Transverse colon (tissue), 4 donors: Measurements from ENCODE around the gene PDZK1IP1. TPM values are rescaled to one million over a fixed set of nuclear protein-coding genes. Genes with fewer than 3 reads are reported as not detected.

ENCODE experiments used
- DNase-seq: peaks from one replicate; pipeline ENCODE4 v3.0.0-alpha.2; 2019
- H3K27ac ChIP-seq, 4 donors: fragments of 200-600 bp; sonication (generic); 2 replicates each; pipeline ENCODE4 v1.5.1; 2016 to 2018; ENCODE audit warnings: inconsistent platforms in 4 of 4
- H3K27me3 ChIP-seq: fragments of 200-600 bp; sonication (generic); 2 replicates; pipeline ENCODE4 v1.5.1; 2017; ENCODE audit warnings: inconsistent platforms
- H3K36me3 ChIP-seq, 4 donors: fragments of 200-600 bp; sonication (generic); 2 replicates each; pipeline ENCODE4 v1.5.1; 2017 to 2019; ENCODE audit warnings: inconsistent platforms in 4 of 4
- H3K4me1 ChIP-seq, 4 donors: fragments of 200-600 bp; sonication (generic); 2 replicates each; pipeline ENCODE4 v1.5.1; 2017 to 2020; ENCODE audit warnings: inconsistent platforms in 4 of 4
- H3K4me3 ChIP-seq, 4 donors: fragments of 200-600 bp; sonication (generic); 1 replicate in 1 of 4; 2 replicates in 3 of 4; pipeline versions ENCODE4 v1.5.1 to v1.6.1; 2017 to 2019; ENCODE audit warnings: inconsistent platforms in 4 of 4
- H3K9me3 ChIP-seq, 2 donors: fragments of 200-600 bp; sonication (generic); 2 replicates each; pipeline ENCODE4 v1.5.1; 2017 to 2019; ENCODE audit warnings: inconsistent platforms in 2 of 2
- CTCF ChIP-seq, 5 experiments: fragments of 200-600 bp in 3 of 5; fragments of 450-650 bp in 2 of 5; sonication (generic) in 3 of 5; IDR thresholded peaks; 1 replicate in 2 of 5; 2 replicates in 3 of 5; pipeline ENCODE4 v1.5.1; 2016 to 2017; ENCODE audit warnings: antibody characterized with exemption in 5 of 5, inconsistent platforms in 3 of 5, mild to moderate bottlenecking in 2 of 5, moderate library complexity in 1 of 5
- EP300 ChIP-seq: sonication (generic); formaldehyde crosslinking; IDR thresholded peaks from one replicate; pipeline ENCODE4 v1.6.1; 2017; ENCODE audit warnings: antibody characterized with exemption, low read depth
- POLR2A ChIP-seq: fragments of 450-650 bp; IDR thresholded peaks from one replicate; pipeline ENCODE4 v1.6.1; 2016; ENCODE audit warnings: antibody characterized with exemption, mild to moderate bottlenecking, moderate library complexity
- POLR2AphosphoS5 ChIP-seq, 3 donors: sonication (generic); formaldehyde crosslinking; IDR thresholded peaks; one replicate each; pipeline ENCODE4 v1.6.1; 2016; ENCODE audit warnings: antibody characterized with exemption in 3 of 3
- WGBS, 2 donors: methylation state at CpG; one replicate each; pipeline ENCODE4 v1.1.5; 2018; ENCODE audit warnings: low coverage in 1 of 2; 5-methylcytosine and 5-hydroxymethylcytosine counted together
- in situ Hi-C, 4 donors: fragments of 200-750 bp; cut with MboI; loops; one replicate each; pipeline versions ENCODE4 v1.15.0 to v1.15.1; 2017; ENCODE audit warnings: low sequenced_read_pairs in 3 of 4, low pct_ligation_motif_present in 1 of 4, low pct_unique_long_range_greater_than_20kb in 1 of 4
- intact Hi-C: fragments of 100-400 bp; cut with DNase I; formaldehyde crosslinking; loops from one replicate; pipeline ENCODE4 v1.15.1; 2023; ENCODE audit warnings: low total_unique reads
- total RNA-seq, 4 donors: library from RNA; depleted of rRNA; stranded (reverse); fragments of >200 nt; gene quantifications; one replicate each; pipeline ENCODE4 v1.1.0, GENCODE V29; 2016

Gene PDZK1IP1
- total RNA-seq, 4 donors from 2014 or later = 16.5 to 228 (median 148) TPM

- Histone ChIP-seq H3K9me3 (no peaks in the 10 kb centered on the region), H3K27ac (no peak overlapping the region), H3K27me3 (no peaks in the 10 kb centered on the region), H3K4me3 (no peak overlapping the region), H3K4me1 (peaks cover 3 to 6% (median 4%) of the 10 kb centered on the region in 4 donors), H3K36me3 (no peaks in the 10 kb centered on the region)
- DNase-seq = no peak
- intact Hi-C loops = loop anchor here (5.0 kb wide), 1 partner anchor 538 kb away; no protein-coding TSS in a partner anchor
- in situ Hi-C loops = loop anchor here (25.0 kb wide), 2 partner anchors 238 to 538 kb away; partner anchors contain the start of gene FOXE3 (in 2 of the 4)
- TF ChIP-seq POLR2A (no peak), POLR2AphosphoS5 (IDR thresholded peaks at IDR 0.05) (no peak), CTCF (IDR thresholded peaks at IDR 0.05) (no peak), EP300 (no peak)
Observed at GRCh38 chr1:47174656-47175020, 15.2 kb downstream of the PDZK1IP1 start.

- 78% methylated on average over 5 of the region's 5 CpGs; no CpG with 5 or more reads in 1 of the 2 donors for WGBS, 2 donors
Observed at GRCh38 chr1:47172782-47173181, 17.1 kb downstream of the PDZK1IP1 start.

DNA sequence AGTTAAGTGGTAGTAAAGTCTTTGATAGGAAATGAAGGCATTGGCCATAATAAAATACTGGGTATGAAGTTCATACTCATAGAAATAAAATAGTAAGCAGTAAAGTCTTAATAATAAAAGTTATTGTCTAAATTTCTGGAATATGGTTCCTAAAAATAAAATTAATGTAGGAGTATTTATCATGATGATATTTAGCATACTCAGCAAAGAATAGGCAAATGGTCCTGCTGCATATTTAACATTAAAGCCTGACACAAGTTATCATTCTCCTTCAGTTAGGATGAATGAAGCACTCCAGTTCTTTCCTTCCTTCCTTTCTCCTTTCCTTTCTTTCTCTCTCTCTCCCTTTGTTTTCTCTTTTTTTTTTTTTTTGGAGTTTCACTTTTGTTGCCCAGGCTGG is 25.3 kb downstream of the PDZK1IP1 start:
- no peaks in the 10 kb centered on the region for H3K9me3 ChIP-seq
- no peaks in the 10 kb centered on the region for H3K27me3 ChIP-seq
- H3K4me1 ChIP-seq = no peaks in the 10 kb centered on the region
- no peak overlapping the region for H3K27ac ChIP-seq
- intact Hi-C loops (no loop called here), in situ Hi-C loops (no loop called here)
- H3K4me3 ChIP-seq = no peak overlapping the region
- TF ChIP-seq CTCF (IDR thresholded peaks at IDR 0.05) (no peak), POLR2A (no peak), POLR2AphosphoS5 (IDR thresholded peaks at IDR 0.05) (no peak), EP300 (no peak)
- no peaks in the 10 kb centered on the region for H3K36me3 ChIP-seq
- DNase-seq = no peak

More at GRCh38 chr1:47172782-47173181, 17.1 kb downstream of the PDZK1IP1 start:
- DNase-seq = no peak
- no peak overlapping the region for H3K27ac ChIP-seq
- in situ Hi-C loops = no loop called here
- no peaks in the 10 kb centered on the region for H3K36me3 ChIP-seq
- H3K4me1 ChIP-seq = no peaks in the 10 kb centered on the region
- no peaks in the 10 kb centered on the region for H3K9me3 ChIP-seq
- TF ChIP-seq CTCF (IDR thresholded peaks at IDR 0.05) = no peak
- TF ChIP-seq POLR2AphosphoS5 (IDR thresholded peaks at IDR 0.05) = no peak
- no peak for TF ChIP-seq EP300
- TF ChIP-seq POLR2A = no peak
- no peak overlapping the region for H3K4me3 ChIP-seq
- H3K27me3 ChIP-seq = no peaks in the 10 kb centered on the region
- intact Hi-C loops = no loop called here

DNA sequence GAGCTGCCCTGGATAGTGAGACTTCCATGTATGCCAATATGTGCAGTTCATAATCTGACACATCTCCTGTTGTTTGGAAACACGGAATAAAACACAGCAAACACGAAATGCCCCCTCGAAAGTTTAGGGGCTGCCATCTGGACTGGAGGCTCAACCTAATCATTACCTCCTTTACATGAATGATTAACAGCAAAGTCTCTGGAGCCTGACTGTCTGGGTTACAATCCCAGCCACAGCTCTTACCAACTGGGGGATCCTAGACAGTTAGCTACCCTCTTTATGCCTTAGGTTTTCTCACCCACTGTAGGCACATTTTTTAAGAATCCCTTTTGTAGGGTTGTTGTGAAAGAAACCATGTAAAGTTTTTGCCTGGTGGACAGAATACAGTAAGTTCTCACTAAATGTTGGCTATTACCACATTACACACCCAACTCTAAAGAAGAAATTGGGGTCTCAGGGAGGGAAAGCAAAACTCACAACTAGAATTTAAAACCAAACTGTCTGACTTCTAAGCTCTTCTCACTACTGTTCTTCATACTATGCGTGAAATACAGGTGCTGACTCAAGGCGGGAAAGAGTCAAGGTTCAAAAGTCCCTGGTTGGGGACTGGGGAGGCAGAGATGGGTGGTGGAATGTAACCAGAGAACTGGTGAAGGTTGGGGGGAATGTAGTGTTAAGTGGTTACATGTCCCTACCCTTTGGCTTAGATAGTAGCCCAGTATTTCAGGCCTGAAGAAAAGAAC is 28.4 kb downstream of the PDZK1IP1 start:
- H3K27me3 ChIP-seq = no peaks in the 10 kb centered on the region
- H3K4me1 ChIP-seq = no peaks in the 10 kb centered on the region
- H3K9me3 ChIP-seq = no peaks in the 10 kb centered on the region
- 62 to 82% methylated on average over 5 of the region's 5 CpGs for WGBS, 2 donors
- in situ Hi-C loops (no loop called here), intact Hi-C loops (no loop called here)
- H3K27ac ChIP-seq = no peak overlapping the region
- TF ChIP-seq EP300 (no peak), CTCF (IDR thresholded peaks at IDR 0.05) (no peak), POLR2AphosphoS5 (IDR thresholded peaks at IDR 0.05) (no peak), POLR2A (no peak)
- no peaks in the 10 kb centered on the region for H3K36me3 ChIP-seq
- no peak for DNase-seq
- H3K4me3 ChIP-seq = no peak overlapping the region
